Suppressor macrophage treated with lipopolysaccharide for 1 hour (primary cell): Measurements from ENCODE around the gene HAUS8.
A peak's percentile ranks its signal among the peaks of the same experiment; 100 is the strongest.

Experiments
- DNase-seq, 3 donors: peaks; one replicate each; pipeline ENCODE4 v3.0.0-alpha.2; 2020 to 2022

The HAUS8 gene

GRCh38 chr19:17075864-17076542 is 751 bp upstream of the HAUS8 start:
- DNase-seq, result peak; percentile 65 to 75 (median 70)

- no peak for DNase-seq
Measured at GRCh38 chr19:17074634-17075034, 618 bp downstream of the HAUS8 start.

- peak in 1 of 3 donors; percentile 31 for DNase-seq
Measured at GRCh38 chr19:17073869-17074633, 1.2 kb downstream of the HAUS8 start.

- DNase-seq, result no peak
Measured at GRCh38 chr19:17070912-17071311, 4.3 kb downstream of the HAUS8 start.

GRCh38 chr19:17070421-17070820 is 4.8 kb downstream of the HAUS8 start:
- DNase-seq, result no peak

- DNase-seq, result no peak
Measured at GRCh38 chr19:17069193-17069592, 6.1 kb downstream of the HAUS8 start.

GRCh38 chr19:17063428-17063827 is 11.8 kb downstream of the HAUS8 start:
- DNase-seq, result no peak

- no peak for DNase-seq
Measured at GRCh38 chr19:17061691-17062090, 13.6 kb downstream of the HAUS8 start.

- DNase-seq, result no peak
Measured at GRCh38 chr19:17061205-17061604, 14.0 kb downstream of the HAUS8 start.

- DNase-seq, result peak in 2 of 3 donors; percentile 52
Measured at GRCh38 chr19:17060802-17061201, 14.4 kb downstream of the HAUS8 start.

- DNase-seq, result no peak
Measured at GRCh38 chr19:17058236-17058635, 17.0 kb downstream of the HAUS8 start.

GRCh38 chr19:17055636-17056035 is 19.6 kb downstream of the HAUS8 start:
- DNase-seq, result no peak

- DNase-seq, result no peak
Measured at GRCh38 chr19:17054746-17055145, 20.5 kb downstream of the HAUS8 start.

- DNase-seq, result peak; percentile 64 to 76 (median 68)
Measured at GRCh38 chr19:17052439-17052838, 22.8 kb downstream of the HAUS8 start.

GRCh38 chr19:17049711-17050280 is 25.5 kb downstream of the HAUS8 start:
- DNase-seq, result no peak

- no peak for DNase-seq
Measured at GRCh38 chr19:17048885-17049453, 26.3 kb downstream of the HAUS8 start.

- no peak for DNase-seq
Measured at GRCh38 chr19:17045907-17046502, 29.2 kb downstream of the HAUS8 start.

- DNase-seq, result no peak
Measured at GRCh38 chr19:17043744-17044143, 31.5 kb downstream of the HAUS8 start.

- no peak for DNase-seq
Measured at GRCh38 chr19:17041976-17042375, 33.3 kb downstream of the HAUS8 start.

GRCh38 chr19:17037966-17038500 is 37.2 kb downstream of the HAUS8 start:
- no peak for DNase-seq

- DNase-seq, result no peak
Measured at GRCh38 chr19:17037184-17037583, 38.1 kb downstream of the HAUS8 start.

- no peak for DNase-seq
Measured at GRCh38 chr19:17036640-17037039, 38.6 kb downstream of the HAUS8 start.

GRCh38 chr19:17035842-17036424 is 39.3 kb downstream of the HAUS8 start:
- peak; percentile 91 to 93 (median 93) for DNase-seq
